HEK293 (cell line): ENCODE results near the gene KLHL12.

ENCODE experiments used
- CTCF ChIP-seq: fragments of 450-650 bp; formaldehyde crosslinking; IDR thresholded peaks from 2 replicates; pipeline ENCODE4 v1.5.1; 2016; ENCODE audit warnings: missing biosample characterization, missing genetic modification characterization
- REST ChIP-seq: fragments of 450-650 bp; formaldehyde crosslinking; IDR thresholded peaks from 2 replicates; pipeline ENCODE4 v1.5.1; 2016; ENCODE audit warnings: missing biosample characterization, missing genetic modification characterization
- SP3 ChIP-seq: fragments of 450-650 bp; formaldehyde crosslinking; IDR thresholded peaks from 2 replicates; pipeline ENCODE4 v1.5.1; 2016; ENCODE audit warnings: missing biosample characterization, missing genetic modification characterization
- ZNF121 ChIP-seq: fragments of 450-650 bp; formaldehyde crosslinking; IDR thresholded peaks from 2 replicates; pipeline ENCODE4 v1.5.1; 2016; ENCODE audit warnings: missing biosample characterization, missing genetic modification characterization
- ZNF426 ChIP-seq: fragments of 450-650 bp; formaldehyde crosslinking; IDR thresholded peaks from 2 replicates; pipeline ENCODE4 v1.5.1; 2017; ENCODE audit warnings: missing biosample characterization, missing genetic modification characterization, mild to moderate bottlenecking, inconsistent platforms, moderate library complexity
- ZSCAN30 ChIP-seq: fragments of 450-650 bp; IDR thresholded peaks from 2 replicates; pipeline ENCODE4 v1.5.1; 2018; ENCODE audit warnings: missing biosample characterization, mild to moderate bottlenecking, missing genetic modification characterization, moderate library complexity
- TF ChIP-seq, protein P1 (sequence below): sonication (generic); formaldehyde crosslinking; IDR thresholded peaks from 2 replicates; pipeline ENCODE4 v1.8.1; 2022; ENCODE audit warnings: mild to moderate bottlenecking, moderate library complexity, missing genetic modification reagents
- TF ChIP-seq, protein P2 (sequence below): fragments of 450-650 bp; formaldehyde crosslinking; IDR thresholded peaks from 2 replicates; pipeline ENCODE4 v1.5.1; 2016; ENCODE audit warnings: missing biosample characterization, missing genetic modification characterization

- TF ChIP-seq, protein P1, sequence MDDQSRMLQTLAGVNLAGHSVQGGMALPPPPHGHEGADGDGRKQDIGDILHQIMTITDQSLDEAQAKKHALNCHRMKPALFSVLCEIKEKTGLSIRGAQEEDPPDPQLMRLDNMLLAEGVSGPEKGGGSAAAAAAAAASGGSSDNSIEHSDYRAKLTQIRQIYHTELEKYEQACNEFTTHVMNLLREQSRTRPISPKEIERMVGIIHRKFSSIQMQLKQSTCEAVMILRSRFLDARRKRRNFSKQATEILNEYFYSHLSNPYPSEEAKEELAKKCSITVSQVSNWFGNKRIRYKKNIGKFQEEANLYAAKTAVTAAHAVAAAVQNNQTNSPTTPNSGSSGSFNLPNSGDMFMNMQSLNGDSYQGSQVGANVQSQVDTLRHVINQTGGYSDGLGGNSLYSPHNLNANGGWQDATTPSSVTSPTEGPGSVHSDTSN (CRISPR knock-in tag), result no peak
- no peak for TF ChIP-seq REST
- TF ChIP-seq CTCF (tag by site-specific recombination), result no peak
- TF ChIP-seq, protein P2, sequence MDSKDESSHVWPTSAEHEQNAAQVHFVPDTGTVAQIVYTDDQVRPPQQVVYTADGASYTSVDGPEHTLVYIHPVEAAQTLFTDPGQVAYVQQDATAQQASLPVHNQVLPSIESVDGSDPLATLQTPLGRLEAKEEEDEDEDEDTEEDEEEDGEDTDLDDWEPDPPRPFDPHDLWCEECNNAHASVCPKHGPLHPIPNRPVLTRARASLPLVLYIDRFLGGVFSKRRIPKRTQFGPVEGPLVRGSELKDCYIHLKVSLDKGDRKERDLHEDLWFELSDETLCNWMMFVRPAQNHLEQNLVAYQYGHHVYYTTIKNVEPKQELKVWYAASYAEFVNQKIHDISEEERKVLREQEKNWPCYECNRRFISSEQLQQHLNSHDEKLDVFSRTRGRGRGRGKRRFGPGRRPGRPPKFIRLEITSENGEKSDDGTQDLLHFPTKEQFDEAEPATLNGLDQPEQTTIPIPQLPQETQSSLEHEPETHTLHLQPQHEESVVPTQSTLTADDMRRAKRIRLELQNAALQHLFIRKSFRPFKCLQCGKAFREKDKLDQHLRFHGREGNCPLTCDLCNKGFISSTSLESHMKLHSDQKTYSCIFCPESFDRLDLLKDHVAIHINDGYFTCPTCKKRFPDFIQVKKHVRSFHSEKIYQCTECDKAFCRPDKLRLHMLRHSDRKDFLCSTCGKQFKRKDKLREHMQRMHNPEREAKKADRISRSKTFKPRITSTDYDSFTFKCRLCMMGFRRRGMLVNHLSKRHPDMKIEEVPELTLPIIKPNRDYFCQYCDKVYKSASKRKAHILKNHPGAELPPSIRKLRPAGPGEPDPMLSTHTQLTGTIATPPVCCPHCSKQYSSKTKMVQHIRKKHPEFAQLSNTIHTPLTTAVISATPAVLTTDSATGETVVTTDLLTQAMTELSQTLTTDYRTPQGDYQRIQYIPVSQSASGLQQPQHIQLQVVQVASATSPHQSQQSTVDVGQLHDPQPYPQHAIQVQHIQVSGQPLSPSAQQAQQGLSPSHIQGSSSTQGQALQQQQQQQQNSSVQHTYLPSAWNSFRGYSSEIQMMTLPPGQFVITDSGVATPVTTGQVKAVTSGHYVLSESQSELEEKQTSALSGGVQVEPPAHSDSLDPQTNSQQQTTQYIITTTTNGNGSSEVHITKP, result no peak
- no peak for TF ChIP-seq ZNF426
- TF ChIP-seq ZSCAN30, result no peak
- TF ChIP-seq SP3 (tag by site-specific recombination), result no peak
- no peak for TF ChIP-seq ZNF121 (tag by site-specific recombination)
These were observed 69.9 kb downstream of the KLHL12 start for GRCh38 chr1:202857136-202857610.
